Tongue (tissue), 3 donors: ENCODE measurements around the gene CATSPERZ. TPM values are rescaled to one million over a fixed set of nuclear protein-coding genes. Genes with fewer than 3 reads are reported as not detected.

Experiments
- DNase-seq: peaks from one replicate; pipeline ENCODE4 v3.0.0-alpha.2; 2015
- small RNA-seq: library from RNA; depleted of rRNA; stranded (forward); fragments of <200 nt; gene quantifications from one replicate; pipeline ENCODE3, GENCODE V24; 2014; ENCODE audit warnings: low replicate concordance
- total RNA-seq: library from RNA; depleted of rRNA; stranded (reverse); fragments of >200 nt; gene quantifications from one replicate; pipeline ENCODE4 v1.2.3, GENCODE V29; 2014

The CATSPERZ gene
- total RNA-seq, 1 donor from 2014 or later: not detected

DNA sequence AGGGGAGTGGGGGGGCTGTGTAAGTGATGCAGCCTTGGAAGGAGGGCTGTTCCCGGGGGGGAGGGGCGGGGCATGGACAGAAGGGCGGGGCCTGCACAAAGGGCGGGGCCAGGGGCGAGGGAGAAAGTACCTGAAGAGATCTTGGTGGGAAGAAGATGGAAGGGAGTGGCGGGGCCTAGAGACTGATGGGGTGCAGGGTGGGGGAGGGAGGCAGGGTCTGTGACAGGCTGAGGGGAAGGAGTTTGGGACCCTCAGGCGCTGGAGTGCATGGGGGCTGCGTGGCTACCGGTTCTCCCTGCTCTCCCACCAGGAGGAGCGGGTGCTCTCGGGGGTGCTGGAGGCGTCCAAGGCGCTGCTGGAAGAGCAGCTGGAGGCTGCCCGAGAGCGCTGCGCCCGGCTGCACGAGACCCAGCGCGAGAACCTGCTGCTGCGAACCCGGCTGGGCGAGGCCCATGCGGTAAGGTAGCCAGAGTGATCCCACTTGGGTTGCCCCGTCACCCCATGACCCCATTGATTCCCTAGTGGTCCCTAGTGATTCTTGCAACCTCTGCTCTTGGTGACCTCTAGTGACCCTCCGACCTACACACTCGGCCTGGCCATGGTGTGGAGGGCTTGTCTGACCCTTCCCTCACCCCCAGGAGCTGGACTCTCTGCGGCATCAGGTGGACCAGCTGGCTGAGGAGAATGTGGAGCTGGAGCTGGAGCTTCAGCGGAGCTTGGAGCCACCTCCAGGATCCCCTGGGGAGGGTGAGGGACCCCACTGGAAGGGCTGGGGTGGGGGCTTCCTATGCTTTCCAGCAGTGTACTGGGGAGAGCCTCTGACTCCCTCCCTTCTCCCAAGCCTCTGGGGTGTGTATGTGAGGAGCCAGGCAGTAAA, 42.9 kb downstream of the CATSPERZ start:
- DNase-seq: no peak

DNA sequence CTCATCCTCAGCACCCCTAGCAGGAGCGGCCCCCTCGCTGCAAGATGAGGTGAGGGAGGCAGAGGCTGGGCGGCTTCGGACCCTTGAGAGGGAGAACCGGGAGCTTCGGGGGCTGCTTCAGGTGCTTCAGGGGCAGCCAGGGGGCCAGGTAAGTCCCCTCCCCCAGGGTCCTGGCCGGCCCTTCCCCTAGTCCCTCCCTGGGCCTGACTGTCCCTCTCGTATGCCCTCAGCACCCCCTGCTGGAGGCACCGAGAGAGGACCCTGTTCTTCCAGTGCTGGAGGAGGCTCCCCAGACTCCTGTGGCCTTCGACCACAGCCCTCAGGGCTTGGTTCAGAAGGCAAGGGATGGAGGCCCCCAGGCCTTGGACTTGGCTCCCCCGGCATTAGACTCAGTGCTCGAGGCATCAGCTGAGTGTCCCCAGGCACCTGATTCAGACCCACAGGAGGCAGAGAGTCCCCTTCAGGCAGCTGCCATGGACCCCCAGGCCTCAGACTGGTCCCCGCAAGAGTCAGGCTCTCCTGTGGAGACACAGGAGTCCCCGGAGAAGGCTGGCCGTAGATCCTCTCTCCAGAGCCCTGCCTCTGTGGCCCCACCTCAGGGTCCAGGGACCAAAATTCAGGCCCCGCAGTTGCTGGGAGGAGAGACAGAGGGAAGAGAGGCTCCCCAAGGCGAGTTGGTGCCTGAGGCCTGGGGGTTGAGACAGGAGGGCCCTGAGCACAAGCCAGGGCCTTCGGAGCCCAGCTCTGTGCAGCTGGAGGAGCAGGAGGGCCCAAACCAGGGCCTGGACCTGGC, 43.8 kb downstream of the CATSPERZ start:
- no peak for DNase-seq

DNA sequence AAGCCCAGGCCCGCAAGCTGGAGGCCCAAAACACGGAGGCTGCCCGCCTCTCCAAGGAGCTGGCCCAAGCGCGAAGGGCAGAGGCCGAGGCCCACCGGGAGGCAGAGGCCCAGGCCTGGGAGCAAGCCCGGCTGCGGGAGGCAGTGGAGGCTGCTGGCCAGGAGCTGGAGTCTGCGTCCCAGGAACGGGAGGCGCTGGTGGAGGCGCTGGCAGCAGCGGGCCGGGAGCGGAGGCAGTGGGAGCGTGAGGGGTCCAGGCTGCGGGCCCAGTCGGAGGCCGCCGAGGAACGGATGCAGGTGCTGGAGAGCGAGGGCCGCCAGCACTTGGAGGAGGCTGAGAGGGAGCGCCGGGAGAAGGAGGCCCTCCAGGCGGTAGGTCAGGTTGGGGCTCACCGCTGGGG, 44.6 kb downstream of the CATSPERZ start:
- no peak for DNase-seq

DNA sequence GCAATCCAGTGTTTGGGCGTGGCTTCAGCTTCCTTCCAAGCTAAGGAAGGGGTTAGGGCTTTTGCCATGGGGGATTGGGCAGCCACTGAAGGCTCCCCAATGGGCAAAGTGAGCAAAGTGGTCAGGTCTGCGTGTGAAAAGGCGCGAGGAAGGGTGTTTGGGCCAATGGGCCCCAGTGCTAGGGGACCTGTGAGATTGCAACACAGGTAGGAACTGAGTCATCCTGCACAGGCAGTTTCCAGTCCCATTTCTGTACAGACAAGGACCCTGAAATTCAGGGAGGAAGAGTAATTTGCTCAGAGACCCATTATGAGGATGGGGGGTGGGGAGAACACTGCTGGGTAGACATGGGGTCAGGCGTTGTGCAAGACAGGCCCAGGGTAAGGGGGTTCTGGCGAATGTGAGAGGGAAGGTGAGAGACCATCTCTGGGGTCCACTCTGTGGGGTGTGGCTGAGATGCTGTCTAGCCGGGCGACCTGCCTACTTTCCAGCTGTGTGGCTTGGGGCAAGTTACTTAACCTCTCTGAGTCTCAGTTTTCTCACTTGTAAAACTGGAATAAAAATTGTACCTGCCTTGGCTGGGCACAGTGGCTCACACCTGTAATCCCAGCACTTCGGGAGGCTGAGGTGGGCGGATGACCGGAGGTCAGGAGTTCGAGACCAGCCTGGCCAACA, 47.2 kb downstream of the CATSPERZ start:
- DNase-seq: no peak

DNA sequence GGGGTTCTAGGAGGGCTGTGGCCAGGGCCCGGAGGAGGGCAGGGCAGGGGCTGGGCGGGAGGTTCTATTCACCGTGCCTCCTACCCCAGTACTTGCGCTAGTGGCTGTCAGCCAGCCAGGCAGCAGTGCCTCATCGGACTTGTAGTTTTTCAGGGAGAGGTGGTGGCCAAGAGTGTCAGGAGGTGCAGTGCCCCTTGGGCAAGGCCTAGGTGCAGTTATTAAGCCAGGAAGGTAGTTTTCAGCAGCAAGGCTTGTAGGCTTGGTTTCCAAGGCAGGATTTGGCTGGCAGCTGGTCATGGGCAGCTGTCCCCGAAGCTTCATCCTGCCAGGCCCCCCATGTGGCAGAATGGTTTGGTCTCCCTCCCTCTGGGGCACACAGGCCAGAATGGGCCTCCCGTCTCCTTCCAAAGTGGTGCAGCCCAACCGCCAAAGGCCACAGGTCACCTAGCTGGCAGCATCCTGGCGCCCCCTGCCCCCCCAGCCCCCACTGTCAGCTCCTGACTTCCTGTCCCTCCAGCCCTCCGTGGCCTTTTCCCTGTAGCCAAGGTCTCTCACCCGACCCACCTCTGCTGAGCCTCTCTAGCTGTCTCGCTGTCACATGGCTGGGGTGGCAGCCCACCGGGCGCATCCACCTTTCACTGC, 48.3 kb downstream of the CATSPERZ start:
- peak; percentile 74 for DNase-seq

DNA sequence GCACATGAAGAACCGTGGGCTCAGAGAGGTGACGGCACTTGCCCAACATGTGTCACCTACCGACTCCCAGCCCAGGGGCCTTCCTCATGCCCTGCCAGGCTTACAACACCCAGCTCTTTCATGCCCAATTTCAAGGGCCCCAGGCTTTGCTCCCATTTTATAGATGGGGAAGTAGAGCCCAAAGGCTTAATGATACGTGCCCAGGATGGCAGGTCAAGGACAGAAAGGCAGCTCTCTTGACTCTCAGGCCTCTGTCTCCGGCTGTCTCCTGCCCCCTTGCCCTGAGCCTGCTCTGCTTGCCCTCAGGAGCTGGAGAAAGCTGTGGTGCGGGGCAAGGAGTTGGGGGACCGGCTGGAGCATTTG, 48.8 kb downstream of the CATSPERZ start:
- DNase-seq: no peak

DNA sequence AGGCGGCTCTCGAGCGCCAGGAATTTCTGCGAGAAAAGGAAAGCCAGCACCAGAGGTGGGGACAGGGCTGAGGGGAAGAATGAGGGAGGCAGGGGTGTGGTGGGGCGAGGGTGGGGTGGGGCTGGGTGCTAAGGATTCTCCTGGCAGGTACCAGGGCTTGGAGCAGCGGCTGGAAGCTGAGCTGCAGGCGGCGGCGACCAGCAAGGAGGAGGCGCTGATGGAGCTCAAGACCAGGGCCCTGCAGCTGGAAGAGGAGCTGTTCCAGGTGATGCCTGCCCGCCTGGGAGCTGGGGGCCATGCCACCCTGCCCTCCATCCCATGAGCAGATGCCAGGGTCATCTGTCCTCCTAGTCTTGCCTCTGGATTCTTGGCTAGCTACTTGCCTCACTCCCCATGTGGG, 49.2 kb downstream of the CATSPERZ start:
- no peak for DNase-seq

DNA sequence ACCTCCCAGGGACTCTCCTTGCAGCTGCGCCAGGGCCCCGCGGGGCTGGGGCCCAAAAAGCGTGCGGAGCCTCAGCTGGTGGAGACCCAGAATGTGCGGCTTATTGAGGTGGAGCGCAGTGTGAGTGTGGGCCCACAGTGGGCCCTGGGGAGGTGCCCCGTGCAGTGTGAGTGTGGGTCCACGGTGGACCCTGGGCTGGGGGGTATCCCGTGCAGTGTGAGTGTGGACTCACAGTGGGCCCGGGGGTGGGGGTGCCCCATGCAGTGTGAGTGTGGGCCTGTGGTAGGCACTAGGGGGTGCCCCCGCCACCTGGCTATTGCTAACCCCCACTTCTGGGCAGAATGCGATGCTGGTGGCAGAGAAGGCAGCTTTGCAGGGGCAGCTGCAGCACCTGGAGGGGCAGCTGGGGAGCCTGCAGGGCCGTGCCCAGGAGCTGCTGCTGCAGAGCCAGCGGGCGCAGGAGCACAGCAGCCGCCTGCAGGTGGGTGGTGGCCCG, 51.0 kb downstream of the CATSPERZ start:
- DNase-seq: no peak

DNA sequence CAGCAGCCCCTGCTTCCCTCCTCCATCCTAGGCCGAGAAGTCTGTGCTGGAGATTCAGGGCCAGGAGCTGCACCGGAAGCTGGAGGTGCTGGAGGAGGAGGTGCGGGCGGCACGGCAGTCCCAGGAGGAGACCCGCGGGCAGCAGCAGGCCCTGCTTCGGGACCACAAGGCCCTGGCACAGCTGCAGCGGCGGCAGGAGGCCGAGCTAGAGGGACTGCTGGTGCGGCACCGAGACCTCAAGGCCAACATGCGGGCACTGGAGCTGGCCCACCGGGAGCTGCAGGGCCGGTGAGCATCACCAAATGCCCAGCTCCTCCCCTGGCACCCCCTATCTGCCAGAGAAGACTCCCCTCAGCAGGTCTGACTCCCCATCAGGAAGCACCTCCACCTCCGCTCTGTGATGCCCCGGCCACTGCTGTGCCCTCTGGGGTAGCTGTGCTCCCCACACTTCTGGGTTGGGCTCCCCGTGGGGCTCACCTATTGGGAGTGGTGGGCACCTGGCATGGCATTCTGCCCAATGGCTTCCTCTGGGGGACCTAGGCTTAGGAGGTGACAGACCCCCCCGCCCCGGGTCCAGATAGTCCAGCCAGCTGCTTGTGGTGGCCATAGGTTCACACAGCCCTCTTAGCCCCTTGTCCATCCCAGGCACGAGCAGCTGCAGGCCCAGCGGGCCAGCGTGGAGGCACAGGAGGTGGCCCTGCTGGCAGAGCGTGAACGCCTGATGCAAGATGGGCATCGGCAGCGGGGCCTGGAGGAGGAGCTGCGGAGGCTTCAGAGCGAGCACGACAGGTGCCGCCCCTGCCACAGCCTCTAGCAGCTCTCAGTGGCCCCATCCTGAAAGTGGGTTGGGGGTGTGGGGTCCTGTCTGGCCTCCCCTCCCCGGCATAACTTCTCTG, 52.2 kb downstream of the CATSPERZ start:
- DNase-seq: peak; percentile 68

DNA sequence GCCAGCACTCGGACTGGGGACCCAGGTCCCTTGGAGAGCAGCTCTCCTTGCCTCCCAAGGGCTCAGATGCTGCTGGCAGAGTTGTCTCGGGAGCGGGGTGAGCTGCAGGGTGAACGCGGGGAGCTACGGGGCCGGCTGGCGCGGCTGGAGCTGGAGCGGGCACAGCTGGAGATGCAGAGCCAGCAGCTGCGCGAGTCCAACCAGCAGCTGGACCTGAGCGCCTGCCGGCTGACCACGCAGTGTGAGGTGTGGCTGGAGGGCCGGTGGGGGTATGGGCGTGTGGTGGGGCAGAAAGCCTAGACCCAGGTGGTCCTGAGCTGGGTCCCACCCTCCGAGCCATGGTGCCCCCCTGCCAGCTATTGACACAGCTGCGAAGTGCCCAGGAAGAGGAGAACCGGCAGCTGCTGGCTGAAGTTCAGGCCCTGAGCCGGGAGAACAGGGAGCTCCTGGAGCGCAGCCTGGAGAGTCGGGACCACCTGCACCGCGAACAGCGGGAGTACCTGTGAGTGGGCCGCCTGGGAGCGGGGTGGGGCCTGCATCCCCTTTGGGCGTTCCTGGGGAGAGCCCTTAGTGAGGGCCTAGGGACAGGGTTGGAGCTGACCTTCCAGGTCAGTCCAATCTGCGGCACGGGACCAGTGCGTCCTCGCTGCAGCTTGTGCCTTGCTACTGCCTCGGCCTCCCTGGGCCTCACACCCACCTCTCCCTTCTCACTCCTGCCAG, 53.0 kb downstream of the CATSPERZ start:
- DNase-seq: peak; percentile 75

DNA sequence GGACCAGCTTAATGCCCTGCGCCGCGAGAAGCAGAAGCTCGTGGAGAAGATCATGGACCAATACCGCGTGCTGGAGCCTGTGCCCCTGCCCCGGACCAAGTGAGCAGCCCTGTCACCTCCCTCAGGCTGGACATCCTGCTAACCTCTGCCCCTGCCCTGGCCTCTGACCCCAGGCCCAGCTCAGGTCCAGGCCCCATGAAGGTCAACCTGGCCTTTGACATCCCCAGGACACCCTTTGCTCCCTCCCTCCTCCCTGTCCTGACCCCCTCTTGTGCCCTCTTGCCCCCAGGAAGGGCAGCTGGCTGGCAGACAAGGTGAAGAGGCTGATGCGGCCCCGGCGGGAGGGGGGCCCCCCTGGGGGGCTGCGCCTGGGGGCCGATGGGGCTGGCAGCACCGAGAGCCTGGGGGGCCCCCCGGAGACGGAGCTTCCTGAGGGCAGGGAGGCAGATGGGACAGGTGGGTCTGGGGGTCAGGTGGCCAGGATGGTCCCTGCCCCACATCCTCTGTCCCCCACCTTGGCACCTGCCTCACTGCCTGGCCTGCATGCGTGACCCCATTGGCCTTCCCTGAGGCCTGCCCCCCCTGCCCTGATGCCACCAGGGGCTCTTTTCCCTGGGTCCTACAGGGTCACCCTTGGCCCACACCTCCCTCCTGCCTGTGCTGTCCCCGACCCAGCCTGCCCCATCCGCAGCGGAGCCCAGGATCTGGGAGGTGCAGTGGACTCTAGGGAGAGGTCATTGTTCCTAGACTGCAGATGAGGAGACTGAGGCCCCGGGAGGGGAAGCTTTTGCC, 53.8 kb downstream of the CATSPERZ start:
- no peak for DNase-seq

Small RNAs within 50 kb of the gene (small RNA-seq; reads per million reads assigned to genes)
- gene MIR7155 (0.08 reads per million), gene RF00019 (not detected)

Other genes starting within 250 kb of the CATSPERZ start
- gene MACROD1, start 134.2 kb upstream of the CATSPERZ start, total RNA-seq: 58.8 TPM
- 94.2 TPM for gene STIP1, start 114.2 kb upstream of the CATSPERZ start, total RNA-seq
- 5.7 TPM for gene FERMT3, start 93.6 kb upstream of the CATSPERZ start, total RNA-seq
- 53.3 TPM for gene TRPT1, start 74.2 kb upstream of the CATSPERZ start, total RNA-seq
- gene NUDT22, start 74.1 kb upstream of the CATSPERZ start, total RNA-seq: 35.1 TPM
- 16.7 TPM for gene DNAJC4, start 69.8 kb upstream of the CATSPERZ start, total RNA-seq
- 46.5 TPM for gene VEGFB, start 65.8 kb upstream of the CATSPERZ start, total RNA-seq
- 28.6 TPM for gene FKBP2, start 59.3 kb upstream of the CATSPERZ start, total RNA-seq
- gene PPP1R14B, start 53.4 kb upstream of the CATSPERZ start, total RNA-seq: 82.5 TPM
- gene PLCB3, start 48.8 kb upstream of the CATSPERZ start, total RNA-seq: 18.5 TPM
- gene BAD, start 15.7 kb upstream of the CATSPERZ start, total RNA-seq: 40.0 TPM
- gene GPR137, start 14.5 kb upstream of the CATSPERZ start, total RNA-seq: 13.3 TPM
- gene KCNK4, start 9.1 kb upstream of the CATSPERZ start, total RNA-seq: not detected
- gene ESRRA, start 5.2 kb downstream of the CATSPERZ start, total RNA-seq: 62.6 TPM
- gene TRMT112, start 17.2 kb downstream of the CATSPERZ start, total RNA-seq: 150 TPM
- gene PRDX5, start 17.8 kb downstream of the CATSPERZ start, total RNA-seq: 169 TPM
- gene CCDC88B, start 39.8 kb downstream of the CATSPERZ start, total RNA-seq: 6.4 TPM
- 25.4 TPM for gene RPS6KA4, start 58.8 kb downstream of the CATSPERZ start, total RNA-seq